NCI-H226 (cell line): ENCODE data around the gene AMACR.

Experiments used
- DNase-seq: peaks from one replicate; pipeline ENCODE4 v3.0.0-alpha.2; 2015

Gene AMACR

GRCh38 chr5:34005211-34005610 is 2.6 kb downstream of the AMACR start:
- no peak for DNase-seq

GRCh38 chr5:34003941-34004340 is 3.9 kb downstream of the AMACR start:
- DNase-seq: no peak

GRCh38 chr5:34002629-34003328 is 5.1 kb downstream of the AMACR start:
- peak; percentile 15 for DNase-seq

GRCh38 chr5:34001241-34001841 is 6.5 kb downstream of the AMACR start:
- DNase-seq: no peak

GRCh38 chr5:33999978-34000377 is 7.9 kb downstream of the AMACR start:
- no peak for DNase-seq

- peak; percentile 69 for DNase-seq
Observed at GRCh38 chr5:33997331-33997983, 10.4 kb downstream of the AMACR start.

- DNase-seq: no peak
Observed at GRCh38 chr5:33995865-33996264, 12.0 kb downstream of the AMACR start.

- DNase-seq: no peak
Observed at GRCh38 chr5:33994845-33995244, 13.0 kb downstream of the AMACR start.

- no peak for DNase-seq
Observed at GRCh38 chr5:33992864-33993263, 15.0 kb downstream of the AMACR start.

GRCh38 chr5:33985447-33985846 is 22.4 kb downstream of the AMACR start:
- DNase-seq: no peak

- DNase-seq: peak; percentile 16
Observed at GRCh38 chr5:33984671-33985124, 23.2 kb downstream of the AMACR start, which contains the start of gene SLC45A2. Gene SLC45A2 (minus strand): TSS chr5:33984693. CDS start chr5:33984583, 110 bp downstream.

- DNase-seq: no peak
Observed at GRCh38 chr5:33984178-33984577, 23.7 kb downstream of the AMACR start.

GRCh38 chr5:33981408-33982162 is 26.3 kb downstream of the AMACR start:
- peak; percentile 47 for DNase-seq

- no peak for DNase-seq
Observed at GRCh38 chr5:33980030-33980429, 27.8 kb downstream of the AMACR start.

GRCh38 chr5:33978306-33978705 is 29.5 kb downstream of the AMACR start:
- DNase-seq: no peak

GRCh38 chr5:33976307-33976706 is 31.5 kb downstream of the AMACR start:
- no peak for DNase-seq

GRCh38 chr5:33975852-33976251 is 32.0 kb downstream of the AMACR start:
- no peak for DNase-seq

GRCh38 chr5:33973271-33973670 is 34.6 kb downstream of the AMACR start:
- no peak for DNase-seq

GRCh38 chr5:33969572-33970452 is 38.0 kb downstream of the AMACR start:
- DNase-seq: peak; percentile 14

- DNase-seq: no peak
Observed at GRCh38 chr5:33968211-33969005, 39.4 kb downstream of the AMACR start.

GRCh38 chr5:33966805-33967204 is 41.0 kb downstream of the AMACR start:
- no peak for DNase-seq
